Loucy (cell line): ENCODE data around the gene OR10H4.

Source experiments
- CTCF ChIP-seq: fragments of 200-600 bp; sonication (generic); conservative IDR thresholded peaks from 2 replicates; pipeline ENCODE4 v1.5.1; 2014; ENCODE audit warnings: mild to moderate bottlenecking, antibody characterized with exemption, low read length
- EZH2phosphoT487 ChIP-seq: fragments of 200-600 bp; IDR thresholded peaks from 2 replicates; pipeline ENCODE4 v1.6.1; 2018; ENCODE audit warnings: antibody characterized with exemption, mild to moderate bottlenecking, moderate library complexity, borderline replicate concordance

- no peak for TF ChIP-seq CTCF
- no peak for TF ChIP-seq EZH2phosphoT487
Observed at GRCh38 chr19:15936950-15937349, 11.9 kb upstream of the OR10H4 start.
